Endothelial cell of umbilical vein (primary cell): ENCODE data around the gene LRRC8E. TPM values are rescaled to one million over a fixed set of nuclear protein-coding genes. Genes with fewer than 3 reads are reported as not detected.
A peak's percentile ranks its signal among the peaks of the same experiment; 100 is the strongest.

ENCODE experiments used
- BruUV-seq: library from RNA; stranded (reverse); fragments of 400-500 nt; replicated peaks from 2 replicates; lab custom pipeline; 2021; lab: Mats Ljungman, UMichigan
- CTCF ChIA-PET: fragments of 300-600, 350-600 bp; sonication (Branson Sonifier 250); formaldehyde crosslinking; loops from one replicate; lab custom pipeline; 2021; ENCODE audit warnings: antibody characterized with exemption, inconsistent platforms; lab: Charles Lee
- POLR2A ChIA-PET: fragments of 300-600, 350-600 bp; sonication (Branson Sonifier 250); formaldehyde crosslinking; loops from one replicate; lab custom pipeline; 2021; ENCODE audit warnings: antibody characterized with exemption, inconsistent platforms; lab: Charles Lee
- DNase-seq: peaks from one replicate; pipeline ENCODE4 v3.0.0-alpha.2; 2011; ENCODE audit warnings: low read depth, low spot score
- FAIRE-seq: peaks from 2 replicates; lab custom pipeline; 2011; peaks lifted over from hg19 to GRCh38; lab: Jason Lieb, UNC
- H2AFZ ChIP-seq: 2 replicates; pipeline ENCODE4 v1.6.0; 2012; ENCODE audit warnings: low read depth, low read length, control low read depth, inconsistent platforms
- H3K27ac ChIP-seq: 2 replicates; pipeline ENCODE4 v1.5.1; 2011; ENCODE audit warnings: low read depth, mild to moderate bottlenecking, control low read depth, low read length, moderate library complexity; ENCODE audit not compliant: insufficient read depth
- H3K27me3 ChIP-seq, 2 experiments: 2 replicates each; pipeline versions ENCODE4 v1.6.0 to v1.6.1; 2011; ENCODE audit warnings: low read length in 2 of 2, mixed read lengths in 1 of 2; ENCODE audit not compliant: control insufficient read depth in 2 of 2, insufficient read depth in 2 of 2
- H3K36me3 ChIP-seq, 2 experiments: 2 replicates in 1 of 2; 3 replicates in 1 of 2; pipeline ENCODE4 v1.5.1; 2011; ENCODE audit warnings: low read length in 2 of 2, mild to moderate bottlenecking in 1 of 2, moderate library complexity in 1 of 2; ENCODE audit not compliant: control insufficient read depth in 2 of 2, insufficient read depth in 2 of 2; ENCODE audit errors: extremely low read depth in 1 of 2
- H3K4me1 ChIP-seq: 3 replicates; pipeline ENCODE4 v1.5.1; 2011; ENCODE audit warnings: mild to moderate bottlenecking, low read length; ENCODE audit not compliant: control insufficient read depth, insufficient read depth; ENCODE audit errors: extremely low read depth
- H3K4me2 ChIP-seq: 2 replicates; pipeline ENCODE4 v1.6.1; 2011; ENCODE audit warnings: low read length, control low read depth, mixed read lengths; ENCODE audit not compliant: insufficient read depth
- H3K4me3 ChIP-seq, 3 experiments: fragments of 200-600 bp in 1 of 3; sonication (generic), shearing (Covaris generic) in 1 of 3; replicated peaks in 1 of 3; 2 replicates each; pipeline ENCODE4 v1.5.1; 2011 to 2016; ENCODE audit warnings: control low read depth in 3 of 3, low read length in 3 of 3, mild to moderate bottlenecking in 2 of 3, inconsistent platforms in 1 of 3, low read depth in 1 of 3, moderate library complexity in 1 of 3; ENCODE audit not compliant: insufficient read depth in 1 of 3
- H3K79me2 ChIP-seq: 2 replicates; pipeline ENCODE4 v1.6.0; 2012; ENCODE audit warnings: low read length, inconsistent platforms; ENCODE audit not compliant: control insufficient read depth, insufficient read depth
- H3K9ac ChIP-seq: replicated peaks from 2 replicates; pipeline ENCODE3; 2011; ENCODE audit warnings: low read length, control low read depth; ENCODE audit not compliant: insufficient read depth; ENCODE audit errors: extremely low read depth
- H3K9me1 ChIP-seq: replicated peaks from 3 replicates; pipeline ENCODE4 v1.6.0; 2011; ENCODE audit warnings: mild to moderate bottlenecking, low read length; ENCODE audit not compliant: control insufficient read depth, insufficient read depth; ENCODE audit errors: extremely low read depth
- H3K9me3 ChIP-seq: replicated peaks from 2 replicates; pipeline ENCODE4 v1.5.1; 2012; ENCODE audit warnings: low read length, inconsistent platforms; ENCODE audit not compliant: control insufficient read depth, insufficient read depth
- H4K20me1 ChIP-seq: replicated peaks from 2 replicates; pipeline ENCODE3; 2011; ENCODE audit warnings: mild to moderate bottlenecking, low read length; ENCODE audit not compliant: control insufficient read depth, insufficient read depth; ENCODE audit errors: extremely low read depth
- CTCF ChIP-seq, 2 donors: IDR thresholded peaks; 1 replicate in 1 of 2; 2 replicates in 1 of 2; pipeline ENCODE4 v1.5.1; 2011; ENCODE audit warnings: low read length in 2 of 2, mild to moderate bottlenecking in 2 of 2, moderate library complexity in 2 of 2, control low read depth in 1 of 2, inconsistent platforms in 1 of 2, low read depth in 1 of 2; ENCODE audit not compliant: insufficient read depth in 1 of 2; ENCODE audit errors: extremely low read depth in 1 of 2
- MAX ChIP-seq: IDR thresholded peaks from 2 replicates; pipeline ENCODE4 v1.6.1; 2011; ENCODE audit not compliant: insufficient read depth, insufficient read length
- POLR2A ChIP-seq: IDR thresholded peaks from 2 replicates; pipeline ENCODE4 v1.6.1; 2012; ENCODE audit warnings: low read depth, mild to moderate bottlenecking, control low read depth, low read length
- POLR2AphosphoS5 ChIP-seq: IDR thresholded peaks from 2 replicates; pipeline ENCODE4 v1.6.1; 2012; ENCODE audit warnings: low read depth, mild to moderate bottlenecking, control low read depth, low read length, moderate library complexity; ENCODE audit not compliant: insufficient read depth
- dilution Hi-C: fragments of 300-500 bp; cut with MboI; formaldehyde crosslinking; loops from one replicate; pipeline ENCODE4 v1.15.0; 2019; ENCODE audit warnings: low sequenced_read_pairs; ENCODE audit not compliant: extremely low pct_ligation_motif_present
- intact Hi-C: fragments of 100-400 bp; cut with micrococcal nuclease; formaldehyde crosslinking; loops from one replicate; pipeline ENCODE4 v1.10.0; 2022
- polyA plus RNA-seq, 4 experiments: library from polyadenylated mRNA; depleted of rRNA in 3 of 4; stranded (reverse) in 3 of 4; unstranded in 1 of 4; fragments of >200 nt; gene quantifications; 2 replicates each; pipeline versions ENCODE4 v1.2.1 to v1.2.3, GENCODE V29; 2011 to 2012; ENCODE audit warnings: missing spikeins in 1 of 4
- total RNA-seq: library from RNA; stranded (reverse); gene quantifications from 2 replicates; pipeline ENCODE4 v1.2.3, GENCODE V29; 2021

Gene LRRC8E
- total and polyA plus RNA-seq, 2 donors (not counting 3 experiments of a cell fraction or from before 2014, with no cell fraction given): 1.1 to 1.6 TPM

GRCh38 chr19:7933411-7933810, 45.1 kb downstream of the LRRC8E start:
- intact Hi-C loops: no loop called here
- ChIA-PET POLR2A (no interaction called here), CTCF (no interaction called here)
- H3K27ac ChIP-seq: no peak overlapping the region
- no peak overlapping the region for H3K9ac ChIP-seq
- H4K20me1 ChIP-seq: no peaks in the 10 kb centered on the region
- H3K27me3 ChIP-seq: no peaks in the 10 kb centered on the region
- no peak overlapping the region for H2AFZ ChIP-seq
- no peak overlapping the region for H3K4me3 ChIP-seq
- no peaks in the 10 kb centered on the region for H3K79me2 ChIP-seq
- no TSS peak for BruUV-seq
- no peak for TF ChIP-seq POLR2AphosphoS5
- TF ChIP-seq MAX: no peak
- TF ChIP-seq CTCF (IDR thresholded peaks at IDR 0.05; ENCODE audit: extremely low read depth in 1 of 2, insufficient read depth in 1 of 2, low read depth in 1 of 2, low read length in 2 of 2): peak; percentile 26 to 35
- TF ChIP-seq POLR2A: no peak
- no peaks in the 10 kb centered on the region for H3K9me1 ChIP-seq
- peaks cover 10% of the 10 kb centered on the region for H3K4me1 ChIP-seq
- DNase-seq (no peak), FAIRE-seq (no peak)
- no peaks in the 10 kb centered on the region for H3K9me3 ChIP-seq
- dilution Hi-C loops: no loop called here
- no peak overlapping the region for H3K4me2 ChIP-seq
- H3K36me3 ChIP-seq: peaks cover 10 to 58% of the 10 kb centered on the region in 2 experiments
